Gastroesophageal sphincter (tissue), 4 donors: ENCODE results near the gene ZSCAN12. TPM values are rescaled to one million over a fixed set of nuclear protein-coding genes. Genes with fewer than 3 reads are reported as not detected.

Source experiments
- ATAC-seq: fragments of 150-250 bp; one replicate; pipeline ENCODE4 v1.9.1; 2016; ENCODE audit warnings: mild to moderate bottlenecking, moderate library complexity
- H3K27ac ChIP-seq, 4 donors: fragments of 200-600 bp; sonication (generic) in 3 of 4; 1 replicate in 3 of 4; 2 replicates in 1 of 4; pipeline ENCODE4 v1.5.1; 2016 to 2019
- H3K27me3 ChIP-seq: fragments of 200-600 bp; sonication (generic); one replicate; pipeline ENCODE4 v1.5.1; 2019
- H3K36me3 ChIP-seq, 2 donors: fragments of 200-600 bp; sonication (generic); one replicate each; pipeline ENCODE4 v1.5.1; 2019; ENCODE audit warnings: control low read depth in 1 of 2
- H3K4me1 ChIP-seq, 3 donors: fragments of 200-600 bp; sonication (generic); 1 replicate in 2 of 3; 2 replicates in 1 of 3; pipeline ENCODE4 v1.5.1; 2016 to 2019; ENCODE audit warnings: control low read depth in 2 of 3
- H3K4me3 ChIP-seq, 2 donors: fragments of 200-600 bp; sonication (generic); one replicate each; pipeline ENCODE4 v1.5.1; 2019; ENCODE audit warnings: mild to moderate bottlenecking in 1 of 2, moderate library complexity in 1 of 2
- H3K9me3 ChIP-seq, 3 donors: fragments of 200-600 bp; sonication (generic); one replicate each; pipeline ENCODE4 v1.5.1; 2017 to 2019; ENCODE audit warnings: control low read depth in 2 of 3
- EP300 ChIP-seq: sonication (generic); formaldehyde crosslinking; IDR thresholded peaks from one replicate; pipeline ENCODE4 v1.6.1; 2017; ENCODE audit warnings: antibody characterized with exemption, mild to moderate bottlenecking
- POLR2A ChIP-seq, 2 donors: fragments of 450-650 bp; IDR thresholded peaks; one replicate each; pipeline ENCODE4 v1.6.1; 2017; ENCODE audit warnings: antibody characterized with exemption in 2 of 2, mild to moderate bottlenecking in 2 of 2, moderate library complexity in 1 of 2
- POLR2AphosphoS5 ChIP-seq: sonication (generic); formaldehyde crosslinking; IDR thresholded peaks from one replicate; pipeline ENCODE4 v1.6.1; 2017; ENCODE audit warnings: antibody characterized with exemption
- WGBS, 2 donors: methylation state at CpG; one replicate each; pipeline ENCODE4 v1.1.5; 2018; ENCODE audit warnings: low coverage in 1 of 2; 5-methylcytosine and 5-hydroxymethylcytosine counted together
- total RNA-seq, 4 donors: library from RNA; depleted of rRNA; stranded (reverse); fragments of >200 nt; gene quantifications; one replicate each; pipeline ENCODE4 v1.1.0, GENCODE V29; 2016
- TF ChIP-seq, protein P1 (sequence below), 4 experiments: fragments of 200-600 bp in 2 of 4; fragments of 450-650 bp in 2 of 4; sonication (generic) in 1 of 4; IDR thresholded peaks; one replicate each; pipeline ENCODE4 v1.5.1; 2017 to 2019; ENCODE audit warnings: antibody characterized with exemption in 4 of 4, mild to moderate bottlenecking in 2 of 4, moderate library complexity in 2 of 4

ZSCAN12 gene
- total RNA-seq, 4 donors from 2014 or later: 5.6 to 8.6 (median 6.0) TPM

GRCh38 chr6:28354688-28355554 lies 44.6 kb downstream of the ZSCAN12 start:
- no peaks in the 10 kb centered on the region for H3K27me3 ChIP-seq
- H3K9me3 ChIP-seq: no peaks in the 10 kb centered on the region
- H3K4me1 ChIP-seq: peaks cover 0 to 66% (median 12%) of the 10 kb centered on the region in 3 donors
- no peak for ATAC-seq
- 100% methylated on average over 2 of the region's 10 CpGs for WGBS, 2 donors
- H3K36me3 ChIP-seq: peaks cover 0 to 10% of the 10 kb centered on the region in 2 donors
- no peak for TF ChIP-seq EP300
- no peak for TF ChIP-seq POLR2AphosphoS5
- no peak for TF ChIP-seq POLR2A (IDR thresholded peaks at IDR 0.05)
- TF ChIP-seq, protein P1, sequence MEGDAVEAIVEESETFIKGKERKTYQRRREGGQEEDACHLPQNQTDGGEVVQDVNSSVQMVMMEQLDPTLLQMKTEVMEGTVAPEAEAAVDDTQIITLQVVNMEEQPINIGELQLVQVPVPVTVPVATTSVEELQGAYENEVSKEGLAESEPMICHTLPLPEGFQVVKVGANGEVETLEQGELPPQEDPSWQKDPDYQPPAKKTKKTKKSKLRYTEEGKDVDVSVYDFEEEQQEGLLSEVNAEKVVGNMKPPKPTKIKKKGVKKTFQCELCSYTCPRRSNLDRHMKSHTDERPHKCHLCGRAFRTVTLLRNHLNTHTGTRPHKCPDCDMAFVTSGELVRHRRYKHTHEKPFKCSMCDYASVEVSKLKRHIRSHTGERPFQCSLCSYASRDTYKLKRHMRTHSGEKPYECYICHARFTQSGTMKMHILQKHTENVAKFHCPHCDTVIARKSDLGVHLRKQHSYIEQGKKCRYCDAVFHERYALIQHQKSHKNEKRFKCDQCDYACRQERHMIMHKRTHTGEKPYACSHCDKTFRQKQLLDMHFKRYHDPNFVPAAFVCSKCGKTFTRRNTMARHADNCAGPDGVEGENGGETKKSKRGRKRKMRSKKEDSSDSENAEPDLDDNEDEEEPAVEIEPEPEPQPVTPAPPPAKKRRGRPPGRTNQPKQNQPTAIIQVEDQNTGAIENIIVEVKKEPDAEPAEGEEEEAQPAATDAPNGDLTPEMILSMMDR (IDR thresholded peaks at IDR 0.05): no peak
- peak overlapping the region; percentile 78 to 92 (median 87) for H3K27ac ChIP-seq
- H3K4me3 ChIP-seq: peak overlapping the region; percentile 57 to 89

- TF ChIP-seq POLR2A (IDR thresholded peaks at IDR 0.05): no peak
- TF ChIP-seq, protein P1 (IDR thresholded peaks at IDR 0.05): no peak
- TF ChIP-seq POLR2AphosphoS5: no peak
- TF ChIP-seq EP300: no peak
- Histone ChIP-seq H3K9me3 (no peaks in the 10 kb centered on the region), H3K27me3 (no peaks in the 10 kb centered on the region), H3K36me3 (peaks cover 0 to 3% of the 10 kb centered on the region in 2 donors), H3K4me1 (peaks cover 0 to 70% (median 12%) of the 10 kb centered on the region in 3 donors), H3K27ac (peak overlapping the region; percentile 78 to 92 (median 87)), H3K4me3 (no peak overlapping the region)
- WGBS, 2 donors: 55 to 72% methylated on average over 10 of the region's 11 CpGs
- ATAC-seq: peak; percentile 40
Observed at GRCh38 chr6:28353981-28354676, 45.4 kb downstream of the ZSCAN12 start.

DNA sequence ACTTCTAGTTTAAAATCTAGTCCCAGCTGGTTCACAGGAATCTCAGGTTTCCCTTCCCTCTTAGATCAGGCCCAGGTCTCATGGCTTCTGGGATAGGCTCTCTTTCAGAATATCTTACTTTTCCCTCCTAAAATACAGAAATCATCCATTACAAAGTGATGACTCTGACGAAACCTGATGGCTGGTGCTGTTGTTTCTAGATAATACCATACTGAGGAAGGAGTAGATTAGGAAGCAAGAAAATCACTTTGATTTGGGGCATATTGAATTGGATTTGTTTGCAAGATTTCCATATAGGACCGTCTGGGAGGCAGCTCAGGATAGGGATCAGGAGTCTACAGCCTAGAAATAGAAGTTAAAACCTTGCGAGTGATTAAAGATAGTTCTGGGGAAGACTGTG lies 46.2 kb downstream of the ZSCAN12 start:
- Histone ChIP-seq H3K27me3 (no peaks in the 10 kb centered on the region), H3K9me3 (no peaks in the 10 kb centered on the region), H3K36me3 (peaks cover 0 to under 1% of the 10 kb centered on the region in 2 donors), H3K4me1 (peaks cover 0 to 70% (median 12%) of the 10 kb centered on the region in 3 donors), H3K27ac (peak overlapping the region; percentile 57 to 92 (median 87)), H3K4me3 (no peak overlapping the region)
- WGBS, 2 donors: 67 to 88% methylated on average over 3 of the region's 3 CpGs
- TF ChIP-seq, protein P1 (IDR thresholded peaks at IDR 0.05): no peak
- no peak for TF ChIP-seq POLR2A (IDR thresholded peaks at IDR 0.05)
- TF ChIP-seq POLR2AphosphoS5: no peak
- ATAC-seq: no peak

DNA sequence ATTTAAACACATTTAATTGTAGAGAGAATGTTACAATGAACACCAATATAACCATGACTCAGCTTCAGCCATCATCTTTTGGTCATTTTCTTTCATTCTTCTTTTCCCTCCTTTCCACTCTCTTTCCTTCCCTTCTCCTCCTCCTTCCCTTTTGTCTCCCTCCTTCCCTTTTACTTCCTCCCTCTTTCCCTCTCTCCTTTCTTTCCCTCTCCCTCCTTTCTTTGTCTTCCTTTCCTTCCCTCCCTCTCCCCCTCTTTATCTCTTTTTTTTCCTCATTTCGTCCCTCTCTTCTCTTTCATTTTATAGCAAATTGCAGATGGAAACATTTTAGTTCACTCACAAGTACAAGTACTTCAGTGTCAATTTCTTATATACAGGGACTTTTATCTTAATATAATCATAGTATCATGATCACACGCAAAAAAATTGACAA lies 48.0 kb downstream of the ZSCAN12 start:
- Histone ChIP-seq H3K27ac (peak overlapping the region in 2 of 4 donors; percentile 19 to 87), H3K27me3 (no peaks in the 10 kb centered on the region), H3K4me1 (peaks cover 0 to 62% (median 10%) of the 10 kb centered on the region in 3 donors), H3K36me3 (no peaks in the 10 kb centered on the region), H3K4me3 (no peak overlapping the region), H3K9me3 (no peaks in the 10 kb centered on the region)
- 47 to 60% methylated on average over 2 of the region's 2 CpGs for WGBS, 2 donors
- no peak for ATAC-seq
- TF ChIP-seq, protein P1 (IDR thresholded peaks at IDR 0.05): no peak
- TF ChIP-seq EP300 (no peak), POLR2A (IDR thresholded peaks at IDR 0.05) (no peak), POLR2AphosphoS5 (no peak)
